ENCODE results near the gene LUC7L2. TPM values are rescaled to one million over a fixed set of nuclear protein-coding genes. Genes with fewer than 3 reads are reported as not detected.
"Not testable (repeated sequence)": the region's sequence is repeated elsewhere in the genome, so short reads cannot be mapped to it uniquely, and the experiment has no call there.

The LUC7L2 gene
- total RNA-seq, 2 donors from 2014 or later: 71.0 to 76.0 TPM

DNA sequence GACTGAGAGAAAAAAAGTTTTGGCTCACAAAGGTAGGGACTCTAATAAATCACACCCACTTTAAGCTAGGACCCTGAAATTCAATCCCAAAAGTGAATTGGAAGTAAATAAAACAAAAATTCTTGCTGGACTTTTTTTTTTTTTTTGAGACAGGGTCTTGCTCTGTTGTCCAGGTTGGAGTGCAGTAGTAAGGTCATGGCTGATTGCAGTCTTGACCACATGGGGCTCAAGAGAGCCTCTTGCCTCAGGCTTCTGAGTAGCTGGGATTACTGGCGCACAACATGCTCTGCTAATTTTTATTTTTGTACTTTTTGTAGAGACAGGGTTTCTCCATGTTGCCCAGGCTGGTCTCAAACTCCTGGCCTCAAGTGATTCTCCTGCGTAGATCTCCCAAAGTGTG, 5.0 kb upstream of the LUC7L2 start:
- Histone ChIP-seq H3K9me3 (ENCODE audit: control insufficient read depth, low read length) (no peaks in the 10 kb centered on the region), H3K9ac (ENCODE audit: extremely low read depth, low read length, poor library complexity, severe bottlenecking) (no peak overlapping the region), H3K27me3 (ENCODE audit: control insufficient read depth, insufficient read depth, low read length, poor library complexity, severe bottlenecking) (no peaks in the 10 kb centered on the region), H3K4me1 (ENCODE audit: control insufficient read depth, insufficient read depth, low read length) (no peaks in the 10 kb centered on the region), H3K27ac (ENCODE audit: low read depth, low read length) (no peak overlapping the region), H3K4me3 (ENCODE audit: low read length) (no peak overlapping the region), H3K36me3 (ENCODE audit: control insufficient read depth, insufficient read depth, low read length) (no peaks in the 10 kb centered on the region)
- Mint-ChIP-seq H3K4me1 (no peaks in the 10 kb centered on the region), H3K27ac (peak overlapping the region; percentile 36), H3K27me3 (ENCODE audit: insufficient read depth) (no peaks in the 10 kb centered on the region), H3K4me3 (no peak overlapping the region), H3K9me3 (no peaks in the 10 kb centered on the region), H3K36me3 (ENCODE audit: low read depth) (peaks cover 17% of the 10 kb centered on the region)
- TF ChIP-seq, protein P1, sequence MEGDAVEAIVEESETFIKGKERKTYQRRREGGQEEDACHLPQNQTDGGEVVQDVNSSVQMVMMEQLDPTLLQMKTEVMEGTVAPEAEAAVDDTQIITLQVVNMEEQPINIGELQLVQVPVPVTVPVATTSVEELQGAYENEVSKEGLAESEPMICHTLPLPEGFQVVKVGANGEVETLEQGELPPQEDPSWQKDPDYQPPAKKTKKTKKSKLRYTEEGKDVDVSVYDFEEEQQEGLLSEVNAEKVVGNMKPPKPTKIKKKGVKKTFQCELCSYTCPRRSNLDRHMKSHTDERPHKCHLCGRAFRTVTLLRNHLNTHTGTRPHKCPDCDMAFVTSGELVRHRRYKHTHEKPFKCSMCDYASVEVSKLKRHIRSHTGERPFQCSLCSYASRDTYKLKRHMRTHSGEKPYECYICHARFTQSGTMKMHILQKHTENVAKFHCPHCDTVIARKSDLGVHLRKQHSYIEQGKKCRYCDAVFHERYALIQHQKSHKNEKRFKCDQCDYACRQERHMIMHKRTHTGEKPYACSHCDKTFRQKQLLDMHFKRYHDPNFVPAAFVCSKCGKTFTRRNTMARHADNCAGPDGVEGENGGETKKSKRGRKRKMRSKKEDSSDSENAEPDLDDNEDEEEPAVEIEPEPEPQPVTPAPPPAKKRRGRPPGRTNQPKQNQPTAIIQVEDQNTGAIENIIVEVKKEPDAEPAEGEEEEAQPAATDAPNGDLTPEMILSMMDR (conservative IDR thresholded peaks at IDR 0.05): peak; percentile 14
- DNase-seq: no peak
- 94 to 98% methylated on average over 2 of the region's 2 CpGs for WGBS, 2 experiments (ENCODE audit: insufficient coverage in 1 of 2, insufficient read length in 1 of 2)

DNA sequence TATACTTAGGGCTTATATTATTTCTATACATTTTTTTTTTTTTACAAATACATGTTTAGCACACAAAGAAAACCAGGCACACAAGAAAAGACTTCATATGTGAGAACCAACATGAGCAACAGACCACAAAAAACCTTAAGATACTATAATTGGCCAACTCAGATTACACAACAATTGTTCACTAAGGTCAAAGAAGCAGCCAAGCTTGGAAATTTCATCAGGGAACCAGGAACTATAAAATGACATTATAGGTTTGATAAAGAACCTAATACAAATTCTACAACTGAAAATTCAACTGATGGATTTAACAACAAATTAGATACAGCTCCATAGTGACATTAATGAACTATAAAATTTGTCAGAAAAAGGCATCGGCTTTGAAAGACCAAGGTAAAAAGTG, 4.4 kb upstream of the LUC7L2 start:
- Histone ChIP-seq H3K27me3 (ENCODE audit: control insufficient read depth, insufficient read depth, low read length, poor library complexity, severe bottlenecking) (no peaks in the 10 kb centered on the region), H3K9ac (ENCODE audit: extremely low read depth, low read length, poor library complexity, severe bottlenecking) (no peak overlapping the region), H3K36me3 (ENCODE audit: control insufficient read depth, insufficient read depth, low read length) (no peaks in the 10 kb centered on the region), H3K27ac (ENCODE audit: low read depth, low read length) (no peak overlapping the region), H3K9me3 (ENCODE audit: control insufficient read depth, low read length) (no peaks in the 10 kb centered on the region), H3K4me1 (ENCODE audit: control insufficient read depth, insufficient read depth, low read length) (no peaks in the 10 kb centered on the region), H3K4me3 (ENCODE audit: low read length) (no peak overlapping the region)
- no peaks in the 10 kb centered on the region for H3K27me3 Mint-ChIP-seq (ENCODE audit: insufficient read depth)
- 90 to 100% methylated on average over 1 of the region's 1 CpG for WGBS, 2 experiments (ENCODE audit: insufficient coverage in 1 of 2, insufficient read length in 1 of 2)
- DNase-seq: no peak
- peaks cover 14% of the 10 kb centered on the region for H3K36me3 Mint-ChIP-seq (ENCODE audit: low read depth)
- no peaks in the 10 kb centered on the region for H3K4me1 Mint-ChIP-seq
- H3K27ac Mint-ChIP-seq: no peak overlapping the region
- H3K4me3 Mint-ChIP-seq: no peak overlapping the region
- TF ChIP-seq, protein P1 (conservative IDR thresholded peaks at IDR 0.05): no peak
- H3K9me3 Mint-ChIP-seq: no peaks in the 10 kb centered on the region

DNA sequence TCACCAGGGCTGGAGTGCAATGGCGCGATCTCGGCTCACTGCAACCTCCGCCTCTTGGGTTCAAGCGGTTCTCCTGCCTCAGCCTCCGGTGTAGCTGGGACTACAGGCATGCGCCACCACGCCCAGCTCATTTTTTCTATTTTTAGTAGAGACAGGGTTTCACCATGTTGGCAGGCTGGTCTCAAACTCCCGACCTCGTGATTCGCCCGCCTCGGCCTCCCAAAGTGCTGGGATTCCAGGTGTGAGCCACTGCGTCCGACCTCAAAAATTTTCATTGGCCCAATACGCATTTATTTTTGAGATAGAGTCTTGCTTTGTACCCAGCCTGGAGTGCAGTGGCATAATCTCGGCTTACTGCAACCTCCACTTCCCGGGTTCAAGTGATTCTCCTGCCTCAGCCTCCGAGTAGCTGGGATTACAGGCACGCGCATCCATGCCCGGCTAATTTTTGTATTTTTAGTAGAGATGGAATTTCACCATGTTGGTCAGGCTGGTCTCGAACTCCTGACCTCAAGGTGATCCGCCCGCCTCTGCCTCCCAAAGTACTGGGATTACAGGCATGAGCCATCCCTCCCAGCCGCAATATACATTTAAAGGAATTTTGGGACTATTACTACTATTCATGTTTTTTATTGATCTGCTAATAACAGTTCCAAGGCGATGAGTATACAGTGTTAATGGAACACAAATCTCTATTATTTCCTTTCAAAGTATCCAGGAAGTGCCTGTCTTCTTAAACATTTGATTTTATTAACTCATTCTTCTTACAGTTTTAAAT, 1.8 kb upstream of the LUC7L2 start:
- peak overlapping the region; percentile 99 for H3K27ac Mint-ChIP-seq
- WGBS, 2 experiments (ENCODE audit: insufficient coverage in 1 of 2, insufficient read length in 1 of 2): 96% methylated on average over 20 to 27 of the region's 27 CpGs
- H3K4me3 ChIP-seq (ENCODE audit: low read length): peak overlapping the region; percentile 95
- not testable (repeated sequence) for DNase-seq; H3K36me3 ChIP-seq (ENCODE audit: control insufficient read depth, insufficient read depth, low read length); H3K9me3 Mint-ChIP-seq; H3K27me3 ChIP-seq (ENCODE audit: control insufficient read depth, insufficient read depth, low read length, poor library complexity, severe bottlenecking); H3K9me3 ChIP-seq (ENCODE audit: control insufficient read depth, low read length); H3K4me1 ChIP-seq (ENCODE audit: control insufficient read depth, insufficient read depth, low read length); H3K27ac ChIP-seq (ENCODE audit: low read depth, low read length); H3K36me3 Mint-ChIP-seq (ENCODE audit: low read depth); H3K27me3 Mint-ChIP-seq (ENCODE audit: insufficient read depth); H3K9ac ChIP-seq (ENCODE audit: extremely low read depth, low read length, poor library complexity, severe bottlenecking)
- H3K4me3 Mint-ChIP-seq: peak overlapping the region; percentile 97
- H3K4me1 Mint-ChIP-seq: peaks cover 14% of the 10 kb centered on the region
